Activated CD8-positive, alpha-beta T cell treated with anti-CD3 and anti-CD28 coated beads for 36 hours (primary cell): ENCODE data around the gene MT1H. TPM values are rescaled to one million over a fixed set of nuclear protein-coding genes. Genes with fewer than 3 reads are reported as not detected.

Experiments used
- ATAC-seq: fragments of 200-7000 bp; cut with Tn5 transposase; one replicate; pipeline ENCODE4 v1.10.0; 2021; ENCODE audit warnings: mild to moderate bottlenecking, moderate library complexity
- CTCF ChIA-PET: fragments of 350-600 bp; sonication (Branson Sonifier 250); formaldehyde crosslinking; loops from one replicate; lab custom pipeline; 2021; ENCODE audit warnings: antibody characterized with exemption; lab: Charles Lee
- POLR2A ChIA-PET: fragments of 350-600 bp; sonication (Branson Sonifier 250); formaldehyde crosslinking; loops from one replicate; lab custom pipeline; 2021; ENCODE audit warnings: antibody characterized with exemption; lab: Charles Lee
- DNase-seq: peaks from one replicate; pipeline ENCODE4 v3.0.0-alpha.2; 2020
- H3K27ac Mint-ChIP-seq: one replicate; pipeline ENCODE4 v1.8.0; 2021; ENCODE audit warnings: mild to moderate bottlenecking, mixed read lengths
- H3K27me3 Mint-ChIP-seq: one replicate; pipeline ENCODE4 v1.8.0; 2021; ENCODE audit warnings: mixed read lengths
- H3K36me3 Mint-ChIP-seq: one replicate; pipeline ENCODE4 v1.8.0; 2021; ENCODE audit warnings: low read depth, mixed read lengths
- H3K4me1 Mint-ChIP-seq: one replicate; pipeline ENCODE4 v1.8.0; 2021; ENCODE audit warnings: low read depth, mixed read lengths
- H3K4me3 Mint-ChIP-seq: one replicate; pipeline ENCODE4 v1.8.0; 2021; ENCODE audit warnings: mild to moderate bottlenecking, moderate library complexity, mixed read lengths
- H3K9me3 Mint-ChIP-seq: one replicate; pipeline ENCODE4 v1.8.0; 2021; ENCODE audit warnings: mixed read lengths
- CTCF ChIP-seq: fragments of 200-600 bp; IDR thresholded peaks from one replicate; pipeline ENCODE4 v1.8.0; 2022; ENCODE audit warnings: antibody characterized with exemption, mild to moderate bottlenecking
- intact Hi-C: fragments of 100-400 bp; cut with micrococcal nuclease; formaldehyde crosslinking; loops from one replicate; pipeline ENCODE4 v1.10.0; 2022
- total RNA-seq, 2 experiments: library from RNA; stranded (reverse); gene quantifications; one replicate each; pipeline ENCODE4 v1.2.3, GENCODE V29; 2021

MT1H gene
- total RNA-seq, 2 experiments from 2014 or later, result 2.3 to 2.7 TPM

DNA sequence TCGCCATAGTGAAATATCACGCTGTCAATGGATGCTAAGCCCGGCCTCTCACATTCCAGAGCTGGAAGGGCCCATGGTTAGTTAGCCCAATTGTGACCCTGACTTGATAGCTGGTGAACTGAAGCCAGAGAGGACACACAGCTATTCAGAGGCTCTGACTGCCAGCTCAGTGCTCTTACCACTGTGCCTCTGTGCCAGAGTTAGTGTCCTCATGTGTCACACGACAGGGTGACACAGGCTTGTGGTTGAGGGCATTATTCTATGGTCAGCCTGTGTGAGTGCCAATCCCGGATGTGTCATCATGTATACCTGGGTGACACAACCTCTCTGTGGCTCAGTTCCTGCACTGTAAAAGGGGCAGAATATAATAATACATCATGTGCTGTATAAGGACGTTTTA lies 10.2 kb downstream of the MT1H start:
- TF ChIP-seq CTCF, result no peak
- Mint-ChIP-seq H3K4me1 (peaks cover 38% of the 10 kb centered on the region), H3K9me3 (no peaks in the 10 kb centered on the region), H3K36me3 (peaks cover 7% of the 10 kb centered on the region), H3K27me3 (peaks cover 1% of the 10 kb centered on the region), H3K27ac (no peak overlapping the region), H3K4me3 (no peak overlapping the region)
- ChIA-PET CTCF (interaction anchor here (4.3 kb wide), 1 partner anchor 22 kb away, joined by 20 read pairs; no protein-coding TSS in a partner anchor), POLR2A (no interaction called here)
- DNase-seq (peak; percentile 61), ATAC-seq (peak; percentile 18)
- intact Hi-C loops, result loop anchor here (5.0 kb wide), 1 partner anchor 68 kb away; no protein-coding TSS in a partner anchor

DNA sequence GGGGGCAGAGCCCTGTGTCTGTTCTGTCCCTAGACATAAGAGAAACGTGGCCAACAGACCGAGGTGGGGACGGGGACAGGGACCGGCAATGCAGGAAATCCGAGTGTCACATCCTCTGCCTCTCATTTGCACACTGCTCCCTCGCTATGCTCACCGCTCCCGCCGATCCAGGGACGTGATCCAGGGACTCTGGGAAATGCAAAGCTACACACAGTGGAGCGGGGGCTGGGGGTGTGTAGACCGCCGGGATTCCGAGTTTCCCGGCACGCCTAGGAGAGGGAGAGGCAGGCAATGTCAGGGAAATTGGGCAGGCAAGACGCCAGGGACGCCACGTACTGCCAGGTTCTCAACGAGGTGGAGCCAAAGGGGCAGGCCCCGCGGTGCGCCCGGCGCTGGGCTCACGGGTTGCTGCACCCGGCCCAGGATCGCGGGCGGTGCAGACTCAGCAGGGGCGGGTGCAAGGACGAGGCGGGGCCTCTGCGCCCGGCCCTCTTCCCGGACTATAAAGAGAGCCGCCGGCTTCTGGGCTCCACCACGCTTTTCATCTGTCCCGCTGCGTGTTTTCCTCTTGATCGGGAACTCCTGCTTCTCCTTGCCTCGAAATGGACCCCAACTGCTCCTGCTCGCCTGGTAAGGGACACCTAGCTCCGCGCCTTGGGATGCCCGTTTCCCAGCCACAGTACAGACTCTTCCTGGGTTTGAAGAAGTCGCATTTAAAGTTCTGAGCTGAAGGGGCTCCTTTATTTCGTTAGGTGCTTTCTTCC lies 12.5 kb downstream of the MT1H start, which contains the start of gene MT1X:
Gene MT1X, plus strand, starts transcription at position 532 of the 764 bp plus-strand sequence. Its CDS starts 71 bp downstream, at position 603.
- no peaks in the 10 kb centered on the region for H3K27me3 Mint-ChIP-seq
- peaks cover 12% of the 10 kb centered on the region for H3K36me3 Mint-ChIP-seq
- no peaks in the 10 kb centered on the region for H3K9me3 Mint-ChIP-seq
- peak within 1 kb of the TSS; percentile 86 for H3K4me3 Mint-ChIP-seq
- no peak for TF ChIP-seq CTCF
- peak within 1 kb of the TSS; percentile 97 for H3K27ac Mint-ChIP-seq
- ATAC-seq, result peak; percentile 97
- POLR2A ChIA-PET, result interaction anchor here (0.6 to 2.5 kb wide), 14 partner anchors 10 to 405 kb away, joined by 3 to 13 read pairs (median 4); partner anchors contain the start of genes MT1G and MT2A
- CTCF ChIA-PET, result interaction anchor here (0.7 to 2.4 kb wide), 4 partner anchors 9 to 106 kb away, joined by 3 to 17 read pairs (median 8); no protein-coding TSS in a partner anchor
- peak; percentile 95 for DNase-seq
- intact Hi-C loops, result loop anchor here (5.0 kb wide), 1 partner anchor 70 kb away; no protein-coding TSS in a partner anchor
- peaks cover 21% of the 10 kb centered on the region for H3K4me1 Mint-ChIP-seq

DNA sequence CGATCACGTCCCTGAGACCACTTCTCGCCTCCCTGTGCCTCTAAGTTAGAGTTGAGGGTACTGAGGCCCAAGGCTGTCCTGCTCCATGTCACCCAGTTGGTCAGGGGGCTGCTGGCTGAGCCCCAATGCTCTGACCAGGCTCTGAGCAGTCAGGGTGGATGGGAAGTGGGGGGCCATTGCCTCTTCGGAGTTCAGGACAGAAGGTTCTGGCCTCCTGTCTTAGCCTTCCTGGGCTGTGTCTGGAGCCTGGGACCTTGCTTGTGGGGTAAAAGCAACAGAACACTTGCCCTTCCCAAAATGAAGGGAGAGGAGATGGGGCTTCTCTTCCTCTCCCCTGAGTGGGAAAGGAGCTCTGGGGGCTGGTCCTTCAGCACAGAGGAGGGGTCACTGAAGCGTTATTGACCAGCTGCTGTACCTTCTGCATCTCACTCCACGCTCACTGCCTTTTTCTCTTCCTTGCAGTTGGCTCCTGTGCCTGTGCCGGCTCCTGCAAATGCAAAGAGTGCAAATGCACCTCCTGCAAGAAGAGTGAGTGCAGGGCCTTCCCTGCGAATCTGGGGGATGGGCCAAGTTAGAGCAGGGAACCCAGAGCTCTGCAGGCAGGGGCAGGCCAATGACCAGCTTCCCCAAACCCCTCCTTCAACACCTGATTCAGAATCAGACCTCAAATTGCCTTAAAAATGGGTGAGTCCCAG lies 13.2 kb downstream of the MT1H start:
- no peak for DNase-seq
- ChIA-PET CTCF (interaction anchor here (0.7 to 2.4 kb wide), 6 partner anchors 9 to 106 kb away, joined by 3 to 17 read pairs (median 5); no protein-coding TSS in a partner anchor), POLR2A (interaction anchor here (0.6 to 2.5 kb wide), 15 partner anchors 9 to 404 kb away, joined by 3 to 13 read pairs (median 4); partner anchors contain the start of genes MT1G and MT2A)
- intact Hi-C loops, result loop anchor here (5.0 kb wide), 1 partner anchor 71 kb away; no protein-coding TSS in a partner anchor
- peak; percentile 10 for ATAC-seq
- Mint-ChIP-seq H3K36me3 (peaks cover 12% of the 10 kb centered on the region), H3K4me1 (peaks cover 21% of the 10 kb centered on the region), H3K4me3 (peak overlapping the region; percentile 86), H3K27me3 (no peaks in the 10 kb centered on the region), H3K27ac (peak overlapping the region; percentile 88), H3K9me3 (no peaks in the 10 kb centered on the region)
- TF ChIP-seq CTCF, result no peak

DNA sequence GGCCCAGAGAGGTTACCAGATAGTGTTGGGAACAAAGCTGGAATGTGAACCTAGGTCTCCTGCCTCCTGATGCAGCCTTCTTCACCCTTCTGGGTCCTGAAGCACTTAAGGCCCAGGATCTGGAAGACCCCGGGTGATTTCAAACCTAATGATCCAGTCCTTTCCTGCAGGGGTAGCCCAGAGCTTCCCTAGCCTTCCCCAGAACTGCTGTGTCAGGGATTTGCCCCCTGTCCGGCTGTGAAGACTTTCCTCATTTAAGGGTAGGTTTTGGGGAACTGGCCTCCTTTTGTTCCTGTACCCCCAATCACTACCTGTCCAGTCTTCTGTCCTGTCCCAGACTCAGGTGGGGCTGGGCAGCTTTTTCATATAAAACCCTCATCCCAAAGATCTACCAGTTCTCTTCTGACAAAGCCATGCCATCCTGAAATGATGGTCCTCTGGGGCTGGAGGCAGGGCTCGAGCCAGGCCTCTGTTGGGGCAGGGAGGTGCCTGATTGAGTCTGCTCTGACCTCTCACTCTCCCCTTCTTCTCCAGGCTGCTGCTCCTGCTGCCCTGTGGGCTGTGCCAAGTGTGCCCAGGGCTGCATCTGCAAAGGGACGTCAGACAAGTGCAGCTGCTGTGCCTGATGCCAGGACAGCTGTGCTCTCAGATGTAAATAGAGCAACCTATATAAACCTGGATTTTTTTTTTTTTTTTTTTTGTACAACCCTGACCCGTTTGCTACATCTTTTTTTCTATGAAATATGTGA lies 14.0 kb downstream of the MT1H start:
- Mint-ChIP-seq H3K36me3 (peaks cover 12% of the 10 kb centered on the region), H3K4me3 (peak overlapping the region; percentile 86), H3K9me3 (no peaks in the 10 kb centered on the region), H3K4me1 (peaks cover 21% of the 10 kb centered on the region), H3K27me3 (no peaks in the 10 kb centered on the region), H3K27ac (no peak overlapping the region)
- ChIA-PET POLR2A (interaction anchor here (0.9 to 2.5 kb wide), 10 partner anchors 13 to 344 kb away, joined by 3 to 13 read pairs (median 4); partner anchors contain the start of genes MT1G and MT2A), CTCF (interaction anchor here (0.9 to 2.4 kb wide), 6 partner anchors 10 to 107 kb away, joined by 3 to 17 read pairs (median 5); no protein-coding TSS in a partner anchor)
- DNase-seq (no peak), ATAC-seq (no peak)
- TF ChIP-seq CTCF, result no peak
- intact Hi-C loops, result loop anchor here (5.0 kb wide), 1 partner anchor 71 kb away; no protein-coding TSS in a partner anchor
